MM.1S (cell line): ENCODE data around the gene UXS1.

Experiments used
- DNase-seq: peaks from one replicate; pipeline ENCODE4 v3.0.0-alpha.2; 2015
- H2AFZ ChIP-seq: fragments of 300-600 bp; sonication (generic); 2 replicates; pipeline ENCODE4 v1.6.0; 2016; ENCODE audit warnings: antibody characterized with exemption, low read length
- H3F3A ChIP-seq: fragments of 300-600 bp; sonication (generic); 2 replicates; pipeline ENCODE4 v1.6.1; 2016; ENCODE audit warnings: mild to moderate bottlenecking, antibody characterized with exemption, low read length, moderate library complexity, mixed read lengths; ENCODE audit not compliant: insufficient read depth
- H3K27ac ChIP-seq: fragments of 300-600 bp; sonication (generic); 2 replicates; pipeline ENCODE4 v1.5.1; 2016; ENCODE audit warnings: mild to moderate bottlenecking, low read length
- H3K27me3 ChIP-seq: fragments of 300-600 bp; sonication (generic); replicated peaks from 2 replicates; pipeline ENCODE4 v1.6.0; 2016; ENCODE audit warnings: low read length; ENCODE audit not compliant: insufficient read depth
- H3K36me3 ChIP-seq: fragments of 300-600 bp; sonication (generic); replicated peaks from 2 replicates; pipeline ENCODE4 v1.6.1; 2016; ENCODE audit warnings: mild to moderate bottlenecking, low read length, mixed read lengths; ENCODE audit not compliant: insufficient read depth
- H3K4me1 ChIP-seq: fragments of 300-600 bp; sonication (generic); 2 replicates; pipeline ENCODE4 v1.6.1; 2016; ENCODE audit warnings: low read length, mixed read lengths
- H3K4me2 ChIP-seq: fragments of 300-600 bp; sonication (generic); 2 replicates; pipeline ENCODE4 v1.6.0; 2016; ENCODE audit warnings: low read depth, low read length
- H3K4me3 ChIP-seq: fragments of 300-600 bp; sonication (generic); 2 replicates; pipeline ENCODE4 v1.5.1; 2016; ENCODE audit warnings: low read length, mixed read lengths
- H3K79me2 ChIP-seq: fragments of 300-600 bp; sonication (generic); 2 replicates; pipeline ENCODE4 v1.6.1; 2016; ENCODE audit warnings: mixed run types, low read length, mixed read lengths
- H3K9ac ChIP-seq: fragments of 300-600 bp; sonication (generic); 2 replicates; pipeline ENCODE4 v1.6.1; 2016; ENCODE audit warnings: low read length, mixed read lengths
- H3K9me2 ChIP-seq: fragments of 300-600 bp; sonication (generic); replicated peaks from 2 replicates; pipeline ENCODE4 v1.6.1; 2016; ENCODE audit warnings: mild to moderate bottlenecking, low read length, mixed read lengths; ENCODE audit not compliant: insufficient read depth
- H3K9me3 ChIP-seq: fragments of 300-600 bp; sonication (generic); replicated peaks from 2 replicates; pipeline ENCODE4 v1.6.1; 2016; ENCODE audit warnings: mild to moderate bottlenecking, low read length, mixed read lengths; ENCODE audit not compliant: insufficient read depth
- H4K20me1 ChIP-seq: fragments of 300-600 bp; sonication (generic); 2 replicates; pipeline ENCODE4 v1.6.1; 2016; ENCODE audit warnings: mild to moderate bottlenecking, low read length, moderate library complexity, mixed read lengths; ENCODE audit not compliant: insufficient read depth
- CTCF ChIP-seq: fragments of 300-600 bp; sonication (generic); IDR thresholded peaks from 2 replicates; pipeline ENCODE4 v1.5.1; 2016; ENCODE audit warnings: antibody characterized with exemption, low read length, mixed read lengths
- EZH2 ChIP-seq: fragments of 300-600 bp; sonication (generic); optimal IDR thresholded peaks from 2 replicates; pipeline ENCODE3; 2017; ENCODE audit warnings: low read depth, mild to moderate bottlenecking, antibody characterized with exemption, low read length, mixed read lengths
- EZH2phosphoT487 ChIP-seq: fragments of 300-600 bp; sonication (generic); IDR thresholded peaks from 2 replicates; pipeline ENCODE4 v1.6.1; 2018; ENCODE audit warnings: antibody characterized with exemption, low read length

The UXS1 gene

DNA sequence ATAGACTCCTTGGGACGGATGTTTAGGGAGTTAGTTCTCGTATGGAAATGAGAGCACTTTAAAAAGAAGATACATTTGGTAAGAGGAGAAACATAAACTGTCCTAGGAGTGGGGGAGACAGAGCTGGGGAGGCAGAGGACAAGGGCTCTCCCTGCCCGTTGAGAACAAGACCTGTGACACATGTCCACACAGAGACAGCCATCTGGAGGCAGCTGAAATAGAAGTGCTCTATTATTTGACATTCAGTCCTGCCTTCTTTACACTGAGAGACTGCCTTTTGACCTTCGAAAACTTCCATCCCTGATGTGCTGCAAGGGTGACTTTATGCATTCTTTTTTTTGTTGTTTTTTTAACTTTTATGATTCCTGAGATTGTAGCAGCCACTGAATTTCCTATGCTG is 150.1 kb downstream of the UXS1 start:
- Histone ChIP-seq H3K9ac (no peak overlapping the region), H3K4me1 (no peaks in the 10 kb centered on the region), H3K36me3 (no peaks in the 10 kb centered on the region), H3K9me3 (no peaks in the 10 kb centered on the region), H3K27ac (no peak overlapping the region), H3K27me3 (no peaks in the 10 kb centered on the region), H3K9me2 (no peaks in the 10 kb centered on the region), H4K20me1 (no peaks in the 10 kb centered on the region), H3F3A (no peaks in the 10 kb centered on the region), H3K4me3 (no peak overlapping the region), H3K79me2 (no peaks in the 10 kb centered on the region), H3K4me2 (no peak overlapping the region), H2AFZ (no peak overlapping the region)
- TF ChIP-seq EZH2, result no peak
- no peak for TF ChIP-seq EZH2phosphoT487
- TF ChIP-seq CTCF, result no peak
- no peak for DNase-seq
